HepG2 (cell line): Measurements from ENCODE around the gene TMC4. TPM values are rescaled to one million over a fixed set of nuclear protein-coding genes. Genes with fewer than 3 reads are reported as not detected.

Source experiments
- AHDC1 ChIP-seq: sonication (generic); formaldehyde crosslinking; IDR thresholded peaks from 2 replicates; pipeline ENCODE4 v1.5.1; 2020; ENCODE audit warnings: mild to moderate bottlenecking, missing genetic modification reagents, borderline replicate concordance
- AHR ChIP-seq: IDR thresholded peaks from 2 replicates; pipeline ENCODE4 v1.6.1; 2018; ENCODE audit warnings: missing genetic modification reagents, missing compliant biosample characterization
- HDAC6 ChIP-seq: fragments of 200-600 bp; sonication (generic); IDR thresholded peaks from 2 replicates; pipeline ENCODE4 v1.7.0; 2017; ENCODE audit warnings: mild to moderate bottlenecking, antibody characterized with exemption, low read length, low read depth
- HIC2 ChIP-seq: sonication (generic); formaldehyde crosslinking; IDR thresholded peaks from 2 replicates; pipeline ENCODE4 v1.9.0; 2022; ENCODE audit warnings: low read depth, missing genetic modification reagents
- IKZF5 ChIP-seq: IDR thresholded peaks from 2 replicates; pipeline ENCODE4 v1.6.1; 2018; ENCODE audit warnings: missing genetic modification reagents, mild to moderate bottlenecking, missing compliant biosample characterization
- NFIB ChIP-seq: sonication (generic); formaldehyde crosslinking; IDR thresholded peaks from 2 replicates; pipeline ENCODE4 v1.9.0; 2021; ENCODE audit warnings: missing genetic modification reagents, mild to moderate bottlenecking, borderline replicate concordance
- PAX8 ChIP-seq: sonication (generic); formaldehyde crosslinking; IDR thresholded peaks from 2 replicates; pipeline ENCODE4 v1.8.0; 2022; ENCODE audit warnings: mild to moderate bottlenecking, missing genetic modification reagents, borderline replicate concordance
- PHB2 ChIP-seq: fragments of 450-650 bp; IDR thresholded peaks from 2 replicates; pipeline ENCODE4 v1.6.1; 2018; ENCODE audit not compliant: partially characterized antibody
- THYN1 ChIP-seq: sonication (generic); formaldehyde crosslinking; IDR thresholded peaks from 2 replicates; pipeline ENCODE4 v1.8.1; 2023; ENCODE audit warnings: low read depth, mild to moderate bottlenecking, moderate library complexity, missing genetic modification reagents, borderline replicate concordance
- ZBTB1 ChIP-seq: sonication (generic); formaldehyde crosslinking; IDR thresholded peaks from 2 replicates; pipeline ENCODE4 v1.4.0; 2020; ENCODE audit warnings: missing genetic modification reagents, borderline replicate concordance
- ZNF34 ChIP-seq: sonication (generic); formaldehyde crosslinking; IDR thresholded peaks from 2 replicates; pipeline ENCODE4 v1.4.0; 2020; ENCODE audit warnings: mild to moderate bottlenecking, missing genetic modification reagents, borderline replicate concordance
- ZNF577 ChIP-seq: sonication (generic); formaldehyde crosslinking; IDR thresholded peaks from 2 replicates; pipeline ENCODE4 v1.4.0; 2020; ENCODE audit warnings: mild to moderate bottlenecking, low read depth, missing genetic modification reagents, borderline replicate concordance
- ZNF660 ChIP-seq: sonication (generic); formaldehyde crosslinking; IDR thresholded peaks from 2 replicates; pipeline ENCODE4 v1.5.1; 2020; ENCODE audit warnings: mild to moderate bottlenecking, low read depth, missing genetic modification reagents, borderline replicate concordance
- ZNF772 ChIP-seq: sonication (generic); formaldehyde crosslinking; IDR thresholded peaks from 2 replicates; pipeline ENCODE4 v1.5.0; 2020; ENCODE audit warnings: mild to moderate bottlenecking, missing genetic modification reagents
- ZNF878 ChIP-seq: sonication (generic); formaldehyde crosslinking; IDR thresholded peaks from 2 replicates; pipeline ENCODE4 v1.8.1; 2023; ENCODE audit warnings: mild to moderate bottlenecking, missing genetic modification reagents, moderate library complexity
- polyA plus RNA-seq, 8 experiments: library from polyadenylated mRNA; depleted of rRNA in 3 of 8; stranded (reverse) in 7 of 8; unstranded in 1 of 8; fragments of >200 nt; fragmentation: Illumina TruSeq in 4 of 8; extraction: Trizol in 4 of 8; gene quantifications; 2 replicates each; pipeline versions ENCODE4 v1.2.1 to v1.2.3, GENCODE V29; 2011 to 2016; ENCODE audit warnings: low read depth in 4 of 8, missing spikeins in 1 of 8, mixed read lengths in 1 of 8; ENCODE audit not compliant: insufficient read depth in 1 of 8
- total RNA-seq, 5 experiments: library from RNA; depleted of rRNA; stranded (reverse); fragments of >200 nt; fragmentation: Illumina TruSeq; extraction: Trizol; gene quantifications; 2 replicates each; pipeline ENCODE4 v1.2.3, GENCODE V29; 2016; ENCODE audit warnings: low read depth in 1 of 5
- TF ChIP-seq, protein P1 (sequence below): sonication (generic); formaldehyde crosslinking; IDR thresholded peaks from 2 replicates; pipeline ENCODE4 v1.4.0; 2020; ENCODE audit warnings: missing genetic modification reagents, borderline replicate concordance

The TMC4 gene
- total and polyA plus RNA-seq, 2 of the 13 experiments (the other 11 are each of a cell fraction or from before 2014, with no cell fraction given), result 0.13 to 0.24 TPM

DNA sequence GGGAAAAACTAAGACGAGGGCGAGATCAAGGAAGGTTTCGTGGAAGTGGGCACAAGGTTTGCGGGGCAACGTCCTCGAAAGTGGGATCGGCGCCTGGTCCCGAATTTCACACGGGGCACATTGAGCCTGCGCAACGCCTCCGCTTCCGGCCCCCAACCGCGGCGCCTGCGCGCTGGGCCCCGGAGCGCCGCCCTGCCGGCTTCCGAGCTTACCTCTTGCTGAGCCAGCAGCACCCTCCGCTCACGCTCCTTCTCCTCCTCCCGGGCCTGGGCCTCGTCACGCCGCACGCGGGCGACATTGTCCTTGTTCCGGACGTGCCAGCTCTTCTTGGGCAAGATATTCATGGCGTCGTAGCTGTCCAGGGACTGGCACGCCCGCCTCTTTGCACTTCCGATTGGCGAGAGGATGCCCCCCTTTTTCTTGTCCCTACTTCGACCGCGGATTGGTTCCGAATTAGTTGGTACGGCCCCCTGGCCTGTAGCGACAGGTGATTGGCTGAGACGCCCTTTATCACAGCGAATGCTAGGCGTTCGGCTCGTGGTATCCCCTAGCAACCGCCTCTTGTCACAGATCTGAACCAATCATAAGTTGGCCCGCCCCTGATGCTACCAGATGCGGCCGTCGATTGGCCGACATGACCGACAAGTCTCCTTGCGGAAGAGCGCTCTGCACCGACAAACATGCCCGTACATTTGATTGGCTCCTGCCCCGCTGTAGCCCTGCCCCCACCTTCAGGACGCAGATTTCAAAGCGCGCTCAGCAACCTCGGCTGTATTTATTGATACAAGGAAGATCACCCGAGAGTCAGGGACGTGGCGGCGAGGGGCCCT is 13.4 kb downstream of the TMC4 start, which contains the start of gene LENG1 (continued):
- TF ChIP-seq AHDC1 (no peak), PHB2 (no peak), ZNF878 (no peak), ZNF772 (CRISPR knock-in tag) (no peak), HIC2 (no peak; the same call in 1 of the 2 replicates), THYN1 (CRISPR knock-in tag) (no peak), AHR (peak; percentile 71; the same call in 1 of the 2 replicates), ZBTB1 (CRISPR knock-in tag) (no peak), PAX8 (0 out of 2 replicates have a peak, but pooled peaks have one; percentile 26), ZNF660 (CRISPR knock-in tag) (no peak), HDAC6 (no peak), IKZF5 (CRISPR knock-in tag) (0 out of 2 replicates have a peak, but pooled peaks have one; percentile 28), NFIB (CRISPR knock-in tag) (0 out of 2 replicates have a peak, but pooled peaks have one; percentile 62), ZNF34 (CRISPR knock-in tag) (no peak), ZNF577 (no peak)
- TF ChIP-seq, protein P1, sequence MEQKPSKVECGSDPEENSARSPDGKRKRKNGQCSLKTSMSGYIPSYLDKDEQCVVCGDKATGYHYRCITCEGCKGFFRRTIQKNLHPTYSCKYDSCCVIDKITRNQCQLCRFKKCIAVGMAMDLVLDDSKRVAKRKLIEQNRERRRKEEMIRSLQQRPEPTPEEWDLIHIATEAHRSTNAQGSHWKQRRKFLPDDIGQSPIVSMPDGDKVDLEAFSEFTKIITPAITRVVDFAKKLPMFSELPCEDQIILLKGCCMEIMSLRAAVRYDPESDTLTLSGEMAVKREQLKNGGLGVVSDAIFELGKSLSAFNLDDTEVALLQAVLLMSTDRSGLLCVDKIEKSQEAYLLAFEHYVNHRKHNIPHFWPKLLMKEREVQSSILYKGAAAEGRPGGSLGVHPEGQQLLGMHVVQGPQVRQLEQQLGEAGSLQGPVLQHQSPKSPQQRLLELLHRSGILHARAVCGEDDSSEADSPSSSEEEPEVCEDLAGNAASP (CRISPR knock-in tag), result 0 out of 2 replicates have a peak, but pooled peaks have one; percentile 23
